ENCODE measurements around the gene TAC3.

TAC3 gene

DNA sequence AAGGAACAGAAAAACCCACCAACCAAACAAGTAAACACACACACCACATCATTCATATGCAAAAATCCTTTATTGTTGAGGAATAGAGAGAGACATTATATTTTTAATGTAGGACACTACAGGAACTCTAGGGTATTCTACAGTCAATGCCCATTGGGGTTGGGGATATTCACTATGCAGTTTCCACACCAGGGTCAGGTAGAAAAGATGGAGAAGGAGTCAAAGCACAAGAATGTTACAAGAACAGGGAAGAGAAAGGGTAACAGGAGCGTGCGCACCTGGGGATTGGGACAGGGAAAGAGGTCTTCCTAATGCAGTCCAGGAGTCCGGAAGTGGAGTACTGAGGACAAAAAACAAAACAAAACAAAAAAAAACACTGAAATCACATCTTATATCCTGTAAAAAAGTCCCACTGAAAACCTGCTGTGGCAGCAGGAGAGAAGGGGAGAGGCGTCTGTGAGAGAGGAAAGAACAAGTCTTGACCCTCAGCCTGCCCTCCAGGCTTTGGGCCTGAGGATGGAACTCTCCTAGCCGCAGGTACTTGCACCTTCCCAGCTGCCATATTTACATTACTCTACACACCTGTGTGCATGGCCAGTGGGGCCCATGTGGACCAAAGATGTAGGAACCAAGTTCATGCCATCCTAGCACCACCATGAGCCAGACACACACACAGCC lies 6.2 kb downstream of the TAC3 start:
- no peak for DNase-seq (ENCODE audit: low read depth)
- no peak overlapping the region for H3K4me3 ChIP-seq (ENCODE audit: low read depth, low read length)
- TF ChIP-seq CTCF (conservative IDR thresholded peaks at IDR 0.05; ENCODE audit: low read depth, low read length) = no peak

GRCh38 chr12:57008178-57008577 lies 8.2 kb downstream of the TAC3 start:
- no peak overlapping the region for H3K4me3 ChIP-seq (ENCODE audit: low read depth, low read length)
- peak; percentile 90 for DNase-seq (ENCODE audit: low read depth)
- peak; percentile 74 for TF ChIP-seq CTCF (conservative IDR thresholded peaks at IDR 0.05; ENCODE audit: low read depth, low read length)

GRCh38 chr12:57006809-57007475 lies 9.4 kb downstream of the TAC3 start:
- DNase-seq (ENCODE audit: low read depth) = no peak
- H3K4me3 ChIP-seq (ENCODE audit: low read depth, low read length) = peak overlapping the region; percentile 38
- TF ChIP-seq CTCF (conservative IDR thresholded peaks at IDR 0.05; ENCODE audit: low read depth, low read length) = no peak

DNA sequence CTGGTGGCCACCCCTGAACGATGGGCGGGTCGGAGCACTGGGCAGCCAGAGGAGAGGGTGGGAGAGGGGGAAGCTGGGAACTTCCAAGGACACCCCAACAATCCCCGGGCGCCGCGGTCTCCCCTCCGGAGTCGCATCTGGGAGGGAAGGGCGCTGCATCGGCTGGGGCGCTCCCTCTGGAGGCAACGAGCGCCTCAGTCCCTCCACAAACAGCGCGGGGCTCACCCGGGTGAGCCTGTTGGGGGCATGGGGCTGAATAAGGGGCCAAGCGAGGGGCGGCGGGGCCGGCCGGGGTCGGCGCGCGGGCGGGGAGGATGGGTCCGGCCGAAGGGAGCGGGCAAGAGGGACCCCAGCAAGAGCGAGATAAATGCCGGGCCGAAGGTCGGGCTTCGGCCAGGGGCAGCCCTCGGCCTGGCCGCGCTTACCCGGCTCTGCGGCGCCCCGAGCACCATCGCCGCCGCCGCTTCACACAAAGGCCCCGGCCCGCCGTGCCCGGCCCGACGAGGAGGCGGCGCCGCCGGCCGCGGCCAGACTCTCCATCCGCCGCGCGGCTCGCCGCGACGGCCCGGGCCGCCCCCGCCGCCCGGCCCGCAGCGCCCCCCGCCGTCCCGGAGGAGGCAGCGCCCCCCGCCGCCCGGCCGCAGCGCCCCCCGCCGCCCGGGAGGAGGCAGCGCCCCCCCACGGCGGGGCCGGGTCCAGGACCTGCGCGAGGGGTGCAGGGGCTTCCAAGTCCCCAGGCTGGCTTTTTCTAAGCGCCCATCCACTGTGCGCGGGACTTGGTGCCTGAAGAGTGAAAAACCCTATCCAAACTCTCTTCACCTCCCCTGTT lies 10.1 kb downstream of the TAC3 start, which contains the start of gene ZBTB39:
TSS of gene ZBTB39 (minus strand) at position 567 of the 829 bp plus-strand sequence. CDS start 1,629 bp downstream, outside the sequence.
- DNase-seq (ENCODE audit: low read depth) = peak; percentile 49
- TF ChIP-seq CTCF (conservative IDR thresholded peaks at IDR 0.05; ENCODE audit: low read depth, low read length) = peak; percentile 44
- peak within 1 kb of the TSS; percentile 72 for H3K4me3 ChIP-seq (ENCODE audit: low read depth, low read length)

- TF ChIP-seq CTCF (conservative IDR thresholded peaks at IDR 0.05; ENCODE audit: low read depth, low read length) = no peak
- no peak for DNase-seq (ENCODE audit: low read depth)
- no peak overlapping the region for H3K4me3 ChIP-seq (ENCODE audit: low read depth, low read length)
Observed at GRCh38 chr12:57004651-57005050, 11.7 kb downstream of the TAC3 start.

GRCh38 chr12:57003395-57003794 lies 12.9 kb downstream of the TAC3 start:
- TF ChIP-seq CTCF (conservative IDR thresholded peaks at IDR 0.05; ENCODE audit: low read depth, low read length) = no peak
- H3K4me3 ChIP-seq (ENCODE audit: low read depth, low read length) = no peak overlapping the region
- no peak for DNase-seq (ENCODE audit: low read depth)

Data from choroid plexus epithelial cell (primary cell).